Measurements from ENCODE around the gene CACFD1. TPM values are rescaled to one million over a fixed set of nuclear protein-coding genes. Genes with fewer than 3 reads are reported as not detected.

Gene CACFD1
- total and polyA plus RNA-seq, 2 of the 13 experiments (the other 11 are each of a cell fraction or from before 2014, with no cell fraction given), result 13.8 to 14.6 TPM

DNA sequence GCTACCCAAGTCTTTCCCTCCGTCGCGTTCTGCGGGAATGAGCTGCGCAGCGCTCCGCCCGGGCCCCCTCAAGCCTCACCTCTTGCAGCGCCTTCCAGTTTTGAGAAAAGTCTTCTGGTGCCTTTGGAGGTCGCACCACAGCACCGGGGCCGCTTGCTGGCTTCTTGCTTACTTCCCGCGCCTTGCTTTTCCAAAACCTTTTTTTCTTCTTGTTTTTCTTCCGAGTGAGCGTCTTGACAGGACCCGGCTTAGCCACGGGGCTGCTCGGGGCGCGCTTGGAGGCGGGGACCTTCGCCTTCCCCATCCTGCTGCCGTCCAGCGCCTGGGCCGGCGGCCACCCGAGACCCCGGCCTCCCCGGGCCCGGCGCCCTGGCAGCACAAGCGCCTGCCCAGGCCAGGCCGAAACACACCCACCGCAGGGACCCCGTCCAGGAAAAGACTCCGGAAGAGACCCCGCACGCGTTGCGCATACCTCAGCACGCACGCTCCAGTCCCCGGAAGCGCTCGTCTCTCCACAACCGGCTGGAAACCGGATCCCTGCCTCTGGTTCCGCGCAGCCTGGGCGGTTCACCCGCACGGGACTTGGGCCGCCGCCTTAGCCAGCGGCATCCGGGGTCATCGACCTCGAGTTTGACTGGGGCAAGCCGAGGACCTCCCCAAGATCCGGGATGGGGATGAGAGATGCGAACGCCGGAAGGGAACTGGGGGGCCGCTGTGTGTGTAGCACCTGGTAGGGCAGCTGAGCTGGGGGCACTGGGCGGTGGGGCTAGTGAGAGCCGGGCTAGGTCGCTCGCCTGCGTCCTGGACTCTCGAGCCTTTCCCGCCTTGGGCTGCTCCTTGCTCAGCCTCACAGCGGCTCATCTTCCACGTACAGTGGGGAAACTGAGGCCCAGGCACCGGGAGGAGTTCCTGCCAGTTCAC is 42.0 kb upstream of the CACFD1 start, which contains the start of gene REXO4 (continued):
- TF ChIP-seq, protein P1, sequence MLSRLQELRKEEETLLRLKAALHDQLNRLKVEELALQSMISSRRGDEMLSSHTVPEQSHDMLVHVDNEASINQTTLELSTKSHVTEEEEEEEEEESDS (CRISPR knock-in tag; IDR thresholded peaks at IDR 0.05; ENCODE audit: borderline replicate concordance), result no peak
- TF ChIP-seq GZF1 (CRISPR knock-in tag; IDR thresholded peaks at IDR 0.05) (no peak), SALL1 (CRISPR knock-in tag; IDR thresholded peaks at IDR 0.05) (peak; percentile 87), ZNF782 (CRISPR knock-in tag; IDR thresholded peaks at IDR 0.05; ENCODE audit: borderline replicate concordance) (0 out of 2 replicates have a peak, but pooled peaks have one; percentile 55), ZNF468 (CRISPR knock-in tag; IDR thresholded peaks at IDR 0.05) (no peak), JUN (CRISPR knock-in tag; IDR thresholded peaks at IDR 0.05) (0 out of 2 replicates have a peak, but pooled peaks have one; percentile 18), XRCC5 (optimal IDR thresholded peaks at IDR 0.05; ENCODE audit: low read length) (peak; percentile 95), ZNF883 (CRISPR knock-in tag; IDR thresholded peaks at IDR 0.05; ENCODE audit: not compliant biosample characterization) (peak; percentile 57), NFKBIZ (CRISPR knock-in tag; IDR thresholded peaks at IDR 0.05) (peak; percentile 66), FOXK1 (CRISPR knock-in tag; IDR thresholded peaks at IDR 0.05; ENCODE audit: borderline replicate concordance, low read depth) (peak; percentile 93; the same call in 1 of the 2 replicates), KAT2B (IDR thresholded peaks at IDR 0.05; ENCODE audit: borderline replicate concordance, low read depth, low read length) (no peak), GLI4 (CRISPR knock-in tag; IDR thresholded peaks at IDR 0.05; ENCODE audit: borderline replicate concordance) (peak; percentile 60; the same call in 1 of the 2 replicates)
- TF ChIP-seq, protein P2, sequence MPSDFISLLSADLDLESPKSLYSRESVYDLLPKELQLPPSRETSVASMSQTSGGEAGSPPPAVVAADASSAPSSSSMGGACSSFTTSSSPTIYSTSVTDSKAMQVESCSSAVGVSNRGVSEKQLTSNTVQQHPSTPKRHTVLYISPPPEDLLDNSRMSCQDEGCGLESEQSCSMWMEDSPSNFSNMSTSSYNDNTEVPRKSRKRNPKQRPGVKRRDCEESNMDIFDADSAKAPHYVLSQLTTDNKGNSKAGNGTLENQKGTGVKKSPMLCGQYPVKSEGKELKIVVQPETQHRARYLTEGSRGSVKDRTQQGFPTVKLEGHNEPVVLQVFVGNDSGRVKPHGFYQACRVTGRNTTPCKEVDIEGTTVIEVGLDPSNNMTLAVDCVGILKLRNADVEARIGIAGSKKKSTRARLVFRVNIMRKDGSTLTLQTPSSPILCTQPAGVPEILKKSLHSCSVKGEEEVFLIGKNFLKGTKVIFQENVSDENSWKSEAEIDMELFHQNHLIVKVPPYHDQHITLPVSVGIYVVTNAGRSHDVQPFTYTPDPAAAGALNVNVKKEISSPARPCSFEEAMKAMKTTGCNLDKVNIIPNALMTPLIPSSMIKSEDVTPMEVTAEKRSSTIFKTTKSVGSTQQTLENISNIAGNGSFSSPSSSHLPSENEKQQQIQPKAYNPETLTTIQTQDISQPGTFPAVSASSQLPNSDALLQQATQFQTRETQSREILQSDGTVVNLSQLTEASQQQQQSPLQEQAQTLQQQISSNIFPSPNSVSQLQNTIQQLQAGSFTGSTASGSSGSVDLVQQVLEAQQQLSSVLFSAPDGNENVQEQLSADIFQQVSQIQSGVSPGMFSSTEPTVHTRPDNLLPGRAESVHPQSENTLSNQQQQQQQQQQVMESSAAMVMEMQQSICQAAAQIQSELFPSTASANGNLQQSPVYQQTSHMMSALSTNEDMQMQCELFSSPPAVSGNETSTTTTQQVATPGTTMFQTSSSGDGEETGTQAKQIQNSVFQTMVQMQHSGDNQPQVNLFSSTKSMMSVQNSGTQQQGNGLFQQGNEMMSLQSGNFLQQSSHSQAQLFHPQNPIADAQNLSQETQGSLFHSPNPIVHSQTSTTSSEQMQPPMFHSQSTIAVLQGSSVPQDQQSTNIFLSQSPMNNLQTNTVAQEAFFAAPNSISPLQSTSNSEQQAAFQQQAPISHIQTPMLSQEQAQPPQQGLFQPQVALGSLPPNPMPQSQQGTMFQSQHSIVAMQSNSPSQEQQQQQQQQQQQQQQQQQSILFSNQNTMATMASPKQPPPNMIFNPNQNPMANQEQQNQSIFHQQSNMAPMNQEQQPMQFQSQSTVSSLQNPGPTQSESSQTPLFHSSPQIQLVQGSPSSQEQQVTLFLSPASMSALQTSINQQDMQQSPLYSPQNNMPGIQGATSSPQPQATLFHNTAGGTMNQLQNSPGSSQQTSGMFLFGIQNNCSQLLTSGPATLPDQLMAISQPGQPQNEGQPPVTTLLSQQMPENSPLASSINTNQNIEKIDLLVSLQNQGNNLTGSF (CRISPR knock-in tag; IDR thresholded peaks at IDR 0.05), result no peak
- TF ChIP-seq, protein P3, sequence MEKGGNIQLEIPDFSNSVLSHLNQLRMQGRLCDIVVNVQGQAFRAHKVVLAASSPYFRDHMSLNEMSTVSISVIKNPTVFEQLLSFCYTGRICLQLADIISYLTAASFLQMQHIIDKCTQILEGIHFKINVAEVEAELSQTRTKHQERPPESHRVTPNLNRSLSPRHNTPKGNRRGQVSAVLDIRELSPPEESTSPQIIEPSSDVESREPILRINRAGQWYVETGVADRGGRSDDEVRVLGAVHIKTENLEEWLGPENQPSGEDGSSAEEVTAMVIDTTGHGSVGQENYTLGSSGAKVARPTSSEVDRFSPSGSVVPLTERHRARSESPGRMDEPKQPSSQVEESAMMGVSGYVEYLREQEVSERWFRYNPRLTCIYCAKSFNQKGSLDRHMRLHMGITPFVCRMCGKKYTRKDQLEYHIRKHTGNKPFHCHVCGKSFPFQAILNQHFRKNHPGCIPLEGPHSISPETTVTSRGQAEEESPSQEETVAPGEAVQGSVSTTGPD (CRISPR knock-in tag; IDR thresholded peaks at IDR 0.05), result no peak
- TF ChIP-seq, protein P4, sequence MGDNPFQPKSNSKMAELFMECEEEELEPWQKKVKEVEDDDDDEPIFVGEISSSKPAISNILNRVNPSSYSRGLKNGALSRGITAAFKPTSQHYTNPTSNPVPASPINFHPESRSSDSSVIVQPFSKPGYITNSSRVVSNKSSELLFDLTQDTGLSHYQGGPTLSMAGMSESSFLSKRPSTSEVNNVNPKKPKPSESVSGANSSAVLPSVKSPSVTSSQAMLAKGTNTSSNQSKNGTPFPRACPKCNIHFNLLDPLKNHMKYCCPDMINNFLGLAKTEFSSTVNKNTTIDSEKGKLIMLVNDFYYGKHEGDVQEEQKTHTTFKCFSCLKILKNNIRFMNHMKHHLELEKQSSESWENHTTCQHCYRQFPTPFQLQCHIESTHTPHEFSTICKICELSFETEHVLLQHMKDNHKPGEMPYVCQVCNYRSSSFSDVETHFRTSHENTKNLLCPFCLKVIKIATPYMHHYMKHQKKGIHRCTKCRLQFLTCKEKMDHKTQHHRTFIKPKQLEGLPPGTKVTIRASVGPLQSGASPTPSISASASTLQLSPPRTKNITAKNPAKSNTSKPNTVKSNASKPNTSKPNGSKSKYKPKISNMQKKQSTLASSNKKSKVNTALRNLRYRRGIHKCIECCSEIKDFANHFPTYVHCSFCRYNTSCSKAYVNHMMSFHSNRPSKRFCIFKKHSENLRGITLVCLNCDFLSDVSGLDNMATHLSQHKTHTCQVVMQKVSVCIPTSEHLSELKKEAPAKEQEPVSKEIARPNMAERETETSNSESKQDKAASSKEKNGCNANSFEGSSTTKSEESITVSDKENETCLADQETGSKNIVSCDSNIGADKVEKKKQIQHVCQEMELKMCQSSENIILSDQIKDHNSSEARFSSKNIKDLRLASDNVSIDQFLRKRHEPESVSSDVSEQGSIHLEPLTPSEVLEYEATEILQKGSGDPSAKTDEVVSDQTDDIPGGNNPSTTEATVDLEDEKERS (CRISPR knock-in tag; IDR thresholded peaks at IDR 0.05), result no peak; the same call in 1 of the 2 replicates
- TF ChIP-seq, protein P5, sequence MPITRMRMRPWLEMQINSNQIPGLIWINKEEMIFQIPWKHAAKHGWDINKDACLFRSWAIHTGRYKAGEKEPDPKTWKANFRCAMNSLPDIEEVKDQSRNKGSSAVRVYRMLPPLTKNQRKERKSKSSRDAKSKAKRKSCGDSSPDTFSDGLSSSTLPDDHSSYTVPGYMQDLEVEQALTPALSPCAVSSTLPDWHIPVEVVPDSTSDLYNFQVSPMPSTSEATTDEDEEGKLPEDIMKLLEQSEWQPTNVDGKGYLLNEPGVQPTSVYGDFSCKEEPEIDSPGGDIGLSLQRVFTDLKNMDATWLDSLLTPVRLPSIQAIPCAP (CRISPR knock-in tag; IDR thresholded peaks at IDR 0.05; ENCODE audit: low read depth), result no peak

Data from HepG2 (cell line).